GM13976 (cell line): ENCODE measurements around the gene CAPG.
A peak's percentile ranks its signal among the peaks of the same experiment; 100 is the strongest.
"Not testable (repeated sequence)": the region's sequence is repeated elsewhere in the genome, so short reads cannot be mapped to it uniquely, and the experiment has no call there.

Source experiments
- DNase-seq: peaks from one replicate; pipeline ENCODE4 v3.0.0; 2012; ENCODE audit warnings: low spot score
- in situ Hi-C: fragments of 300-500 bp; cut with MboI; formaldehyde crosslinking; loops from one replicate; pipeline ENCODE4 v1.12.0; 2022; ENCODE audit warnings: low sequenced_read_pairs, mixed read lengths, inconsistent platforms; ENCODE audit not compliant: unreplicated experiment
- TF ChIP-seq, protein P1 (sequence below): IDR thresholded peaks from 2 replicates; pipeline ENCODE4 v1.5.1; 2012; ENCODE audit warnings: borderline replicate concordance, mild to moderate bottlenecking; ENCODE audit not compliant: insufficient read depth; ENCODE audit errors: extremely low read depth, missing control alignments, control extremely low read depth

CAPG gene

GRCh38 chr2:85390941-85391669 is 19.1 kb downstream of the CAPG start:
- peak; percentile 74 for DNase-seq
- in situ Hi-C loops: no loop called here

GRCh38 chr2:85388878-85389538 is 21.2 kb downstream of the CAPG start:
- DNase-seq: no peak
- TF ChIP-seq, protein P1, sequence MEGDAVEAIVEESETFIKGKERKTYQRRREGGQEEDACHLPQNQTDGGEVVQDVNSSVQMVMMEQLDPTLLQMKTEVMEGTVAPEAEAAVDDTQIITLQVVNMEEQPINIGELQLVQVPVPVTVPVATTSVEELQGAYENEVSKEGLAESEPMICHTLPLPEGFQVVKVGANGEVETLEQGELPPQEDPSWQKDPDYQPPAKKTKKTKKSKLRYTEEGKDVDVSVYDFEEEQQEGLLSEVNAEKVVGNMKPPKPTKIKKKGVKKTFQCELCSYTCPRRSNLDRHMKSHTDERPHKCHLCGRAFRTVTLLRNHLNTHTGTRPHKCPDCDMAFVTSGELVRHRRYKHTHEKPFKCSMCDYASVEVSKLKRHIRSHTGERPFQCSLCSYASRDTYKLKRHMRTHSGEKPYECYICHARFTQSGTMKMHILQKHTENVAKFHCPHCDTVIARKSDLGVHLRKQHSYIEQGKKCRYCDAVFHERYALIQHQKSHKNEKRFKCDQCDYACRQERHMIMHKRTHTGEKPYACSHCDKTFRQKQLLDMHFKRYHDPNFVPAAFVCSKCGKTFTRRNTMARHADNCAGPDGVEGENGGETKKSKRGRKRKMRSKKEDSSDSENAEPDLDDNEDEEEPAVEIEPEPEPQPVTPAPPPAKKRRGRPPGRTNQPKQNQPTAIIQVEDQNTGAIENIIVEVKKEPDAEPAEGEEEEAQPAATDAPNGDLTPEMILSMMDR: no peak
- in situ Hi-C loops: no loop called here

More at GRCh38 chr2:85390941-85391669, 19.1 kb downstream of the CAPG start:
- TF ChIP-seq, protein P1: peak; percentile 74

GRCh38 chr2:85387754-85388153 is 22.4 kb downstream of the CAPG start:
- in situ Hi-C loops: no loop called here
- no peak for DNase-seq
- TF ChIP-seq, protein P1: no peak

- in situ Hi-C loops: no loop called here
- TF ChIP-seq, protein P1: no peak
- DNase-seq: no peak
Observed at GRCh38 chr2:85385746-85386145, 24.4 kb downstream of the CAPG start.

DNA sequence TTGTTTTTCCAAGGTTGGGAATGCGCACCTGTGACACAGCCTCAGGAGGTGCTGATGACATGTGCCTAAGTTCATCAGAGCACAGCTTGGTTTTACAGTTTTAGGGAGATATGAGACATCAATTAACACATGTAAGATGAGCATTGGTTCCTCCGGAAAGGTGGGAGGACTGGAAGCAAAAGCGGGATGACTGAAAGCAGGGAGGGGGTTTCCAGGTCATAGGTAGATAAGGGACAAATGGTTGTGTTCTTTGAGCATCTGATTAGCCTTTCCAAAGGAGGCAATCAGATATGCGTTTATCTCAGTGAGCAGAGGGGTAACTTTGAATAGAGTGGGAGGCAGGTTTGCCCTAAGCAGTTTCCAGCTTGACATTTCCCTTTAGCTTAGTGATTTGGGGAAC is 26.3 kb downstream of the CAPG start:
- TF ChIP-seq, protein P1: no peak
- in situ Hi-C loops: no loop called here
- DNase-seq: no peak

DNA sequence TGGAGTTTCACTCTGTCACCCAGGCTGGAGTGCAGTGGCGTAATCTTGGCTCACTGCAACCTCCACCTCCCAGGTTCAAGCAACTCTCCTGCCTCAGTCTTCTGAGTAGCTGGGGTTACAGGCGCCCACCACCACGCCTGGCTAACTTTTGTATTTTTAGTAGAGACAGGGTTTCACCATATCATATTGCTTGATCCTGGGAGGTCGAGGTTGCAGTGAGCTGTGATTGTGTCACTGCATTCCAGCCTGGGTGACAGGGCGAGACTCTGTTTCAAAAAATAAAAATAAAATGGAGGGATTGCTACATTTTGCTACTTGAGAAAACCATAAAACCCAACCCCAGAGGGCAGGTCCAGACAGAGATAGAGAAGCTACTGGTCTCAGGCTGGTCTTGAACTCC is 27.0 kb downstream of the CAPG start:
- in situ Hi-C loops, DNase-seq: not testable (repeated sequence)

DNA sequence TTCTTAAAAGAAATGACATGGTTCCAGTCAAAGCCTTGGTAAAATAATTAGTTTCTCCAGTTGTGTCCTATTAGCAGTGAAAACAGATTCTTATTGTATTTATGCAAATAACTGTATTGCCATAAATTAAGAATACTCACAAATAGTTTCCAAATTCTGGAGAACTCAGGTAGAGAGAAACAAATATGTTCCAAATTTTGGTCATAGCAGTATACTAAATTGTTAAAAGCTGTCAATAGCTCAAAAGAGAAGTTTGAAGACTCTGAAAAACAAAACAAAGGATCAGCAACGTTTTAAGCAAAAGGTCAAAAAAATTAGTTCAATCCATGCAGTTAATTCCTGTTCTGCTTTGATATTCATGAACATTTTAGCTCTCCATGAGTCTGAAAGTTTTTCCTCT is 30.1 kb downstream of the CAPG start:
- in situ Hi-C loops: no loop called here
- DNase-seq: no peak
- TF ChIP-seq, protein P1: no peak
